Endothelial cell of umbilical vein (primary cell): ENCODE measurements around the gene C1orf174. TPM values are rescaled to one million over a fixed set of nuclear protein-coding genes. Genes with fewer than 3 reads are reported as not detected.

Experiments used
- BruUV-seq: library from RNA; stranded (reverse); fragments of 400-500 nt; replicated peaks from 2 replicates; lab custom pipeline; 2021; lab: Mats Ljungman, UMichigan
- CTCF ChIA-PET: fragments of 300-600, 350-600 bp; sonication (Branson Sonifier 250); formaldehyde crosslinking; loops from one replicate; lab custom pipeline; 2021; ENCODE audit warnings: antibody characterized with exemption, inconsistent platforms; lab: Charles Lee
- POLR2A ChIA-PET: fragments of 300-600, 350-600 bp; sonication (Branson Sonifier 250); formaldehyde crosslinking; loops from one replicate; lab custom pipeline; 2021; ENCODE audit warnings: antibody characterized with exemption, inconsistent platforms; lab: Charles Lee
- DNase-seq: peaks from one replicate; pipeline ENCODE4 v3.0.0-alpha.2; 2011; ENCODE audit warnings: low read depth, low spot score
- FAIRE-seq: peaks from 2 replicates; lab custom pipeline; 2011; peaks lifted over from hg19 to GRCh38; lab: Jason Lieb, UNC
- H2AFZ ChIP-seq: 2 replicates; pipeline ENCODE4 v1.6.0; 2012; ENCODE audit warnings: low read depth, low read length, control low read depth, inconsistent platforms
- H3K27ac ChIP-seq: 2 replicates; pipeline ENCODE4 v1.5.1; 2011; ENCODE audit warnings: low read depth, mild to moderate bottlenecking, control low read depth, low read length, moderate library complexity; ENCODE audit not compliant: insufficient read depth
- H3K27me3 ChIP-seq, 2 experiments: 2 replicates each; pipeline versions ENCODE4 v1.6.0 to v1.6.1; 2011; ENCODE audit warnings: low read length in 2 of 2, mixed read lengths in 1 of 2; ENCODE audit not compliant: control insufficient read depth in 2 of 2, insufficient read depth in 2 of 2
- H3K36me3 ChIP-seq, 2 experiments: 2 replicates in 1 of 2; 3 replicates in 1 of 2; pipeline ENCODE4 v1.5.1; 2011; ENCODE audit warnings: low read length in 2 of 2, mild to moderate bottlenecking in 1 of 2, moderate library complexity in 1 of 2; ENCODE audit not compliant: control insufficient read depth in 2 of 2, insufficient read depth in 2 of 2; ENCODE audit errors: extremely low read depth in 1 of 2
- H3K4me1 ChIP-seq: 3 replicates; pipeline ENCODE4 v1.5.1; 2011; ENCODE audit warnings: mild to moderate bottlenecking, low read length; ENCODE audit not compliant: control insufficient read depth, insufficient read depth; ENCODE audit errors: extremely low read depth
- H3K4me2 ChIP-seq: 2 replicates; pipeline ENCODE4 v1.6.1; 2011; ENCODE audit warnings: low read length, control low read depth, mixed read lengths; ENCODE audit not compliant: insufficient read depth
- H3K4me3 ChIP-seq, 3 experiments: fragments of 200-600 bp in 1 of 3; sonication (generic), shearing (Covaris generic) in 1 of 3; replicated peaks in 1 of 3; 2 replicates each; pipeline ENCODE4 v1.5.1; 2011 to 2016; ENCODE audit warnings: control low read depth in 3 of 3, low read length in 3 of 3, mild to moderate bottlenecking in 2 of 3, inconsistent platforms in 1 of 3, low read depth in 1 of 3, moderate library complexity in 1 of 3; ENCODE audit not compliant: insufficient read depth in 1 of 3
- H3K79me2 ChIP-seq: 2 replicates; pipeline ENCODE4 v1.6.0; 2012; ENCODE audit warnings: low read length, inconsistent platforms; ENCODE audit not compliant: control insufficient read depth, insufficient read depth
- H3K9ac ChIP-seq: replicated peaks from 2 replicates; pipeline ENCODE3; 2011; ENCODE audit warnings: low read length, control low read depth; ENCODE audit not compliant: insufficient read depth; ENCODE audit errors: extremely low read depth
- H3K9me1 ChIP-seq: replicated peaks from 3 replicates; pipeline ENCODE4 v1.6.0; 2011; ENCODE audit warnings: mild to moderate bottlenecking, low read length; ENCODE audit not compliant: control insufficient read depth, insufficient read depth; ENCODE audit errors: extremely low read depth
- H3K9me3 ChIP-seq: replicated peaks from 2 replicates; pipeline ENCODE4 v1.5.1; 2012; ENCODE audit warnings: low read length, inconsistent platforms; ENCODE audit not compliant: control insufficient read depth, insufficient read depth
- H4K20me1 ChIP-seq: replicated peaks from 2 replicates; pipeline ENCODE3; 2011; ENCODE audit warnings: mild to moderate bottlenecking, low read length; ENCODE audit not compliant: control insufficient read depth, insufficient read depth; ENCODE audit errors: extremely low read depth
- CTCF ChIP-seq, 2 donors: IDR thresholded peaks; 1 replicate in 1 of 2; 2 replicates in 1 of 2; pipeline ENCODE4 v1.5.1; 2011; ENCODE audit warnings: low read length in 2 of 2, mild to moderate bottlenecking in 2 of 2, moderate library complexity in 2 of 2, control low read depth in 1 of 2, inconsistent platforms in 1 of 2, low read depth in 1 of 2; ENCODE audit not compliant: insufficient read depth in 1 of 2; ENCODE audit errors: extremely low read depth in 1 of 2
- EZH2 ChIP-seq: IDR thresholded peaks from 2 replicates; pipeline ENCODE4 v1.6.1; 2012; ENCODE audit warnings: borderline replicate concordance, low read depth, mild to moderate bottlenecking, moderate library complexity, low read length, inconsistent platforms; ENCODE audit not compliant: severe bottlenecking
- FOS ChIP-seq: IDR thresholded peaks from 2 replicates; pipeline ENCODE4 v1.6.1; 2011; ENCODE audit warnings: mild to moderate bottlenecking, low read length, moderate library complexity, borderline replicate concordance; ENCODE audit not compliant: insufficient read depth
- GATA2 ChIP-seq: IDR thresholded peaks from 2 replicates; pipeline ENCODE4 v1.7.0; 2011; ENCODE audit warnings: low read depth, mild to moderate bottlenecking, moderate library complexity, mixed read lengths, low read length; ENCODE audit not compliant: insufficient read length, insufficient read depth
- JUN ChIP-seq: IDR thresholded peaks from 2 replicates; pipeline ENCODE4 v1.6.1; 2011; ENCODE audit warnings: borderline replicate concordance, low read depth; ENCODE audit not compliant: insufficient read length, insufficient read depth
- MAX ChIP-seq: IDR thresholded peaks from 2 replicates; pipeline ENCODE4 v1.6.1; 2011; ENCODE audit not compliant: insufficient read depth, insufficient read length
- MYC ChIP-seq: IDR thresholded peaks from one replicate; pipeline ENCODE4 v1.6.1; 2011; ENCODE audit warnings: mild to moderate bottlenecking, low read depth, low read length
- POLR2A ChIP-seq: IDR thresholded peaks from 2 replicates; pipeline ENCODE4 v1.6.1; 2012; ENCODE audit warnings: low read depth, mild to moderate bottlenecking, control low read depth, low read length
- POLR2AphosphoS5 ChIP-seq: IDR thresholded peaks from 2 replicates; pipeline ENCODE4 v1.6.1; 2012; ENCODE audit warnings: low read depth, mild to moderate bottlenecking, control low read depth, low read length, moderate library complexity; ENCODE audit not compliant: insufficient read depth
- dilution Hi-C: fragments of 300-500 bp; cut with MboI; formaldehyde crosslinking; loops from one replicate; pipeline ENCODE4 v1.15.0; 2019; ENCODE audit warnings: low sequenced_read_pairs; ENCODE audit not compliant: extremely low pct_ligation_motif_present
- intact Hi-C: fragments of 100-400 bp; cut with micrococcal nuclease; formaldehyde crosslinking; loops from one replicate; pipeline ENCODE4 v1.10.0; 2022
- polyA plus RNA-seq, 4 experiments: library from polyadenylated mRNA; depleted of rRNA in 3 of 4; stranded (reverse) in 3 of 4; unstranded in 1 of 4; fragments of >200 nt; gene quantifications; 2 replicates each; pipeline versions ENCODE4 v1.2.1 to v1.2.3, GENCODE V29; 2011 to 2012; ENCODE audit warnings: missing spikeins in 1 of 4
- total RNA-seq: library from RNA; stranded (reverse); gene quantifications from 2 replicates; pipeline ENCODE4 v1.2.3, GENCODE V29; 2021

The C1orf174 gene
- total and polyA plus RNA-seq, 2 donors (not counting 3 experiments of a cell fraction or from before 2014, with no cell fraction given) = 28.0 to 31.7 TPM

- FAIRE-seq (no peak), DNase-seq (no peak)
- ChIA-PET CTCF (interaction anchor here (1.0 kb wide), 1 partner anchor 10 kb away, joined by 3 read pairs; no protein-coding TSS in a partner anchor), POLR2A (no interaction called here)
- Histone ChIP-seq H3K27ac (no peak overlapping the region), H3K4me1 (no peaks in the 10 kb centered on the region), H3K9me3 (no peaks in the 10 kb centered on the region), H3K4me2 (no peak overlapping the region), H3K79me2 (peaks cover 23% of the 10 kb centered on the region), H3K9me1 (no peaks in the 10 kb centered on the region), H3K9ac (no peak overlapping the region), H3K36me3 (peaks cover 6 to 26% of the 10 kb centered on the region in 2 experiments), H2AFZ (no peak overlapping the region), H3K4me3 (no peak overlapping the region), H3K27me3 (no peaks in the 10 kb centered on the region), H4K20me1 (no peaks in the 10 kb centered on the region)
- no TSS peak for BruUV-seq
- intact Hi-C loops (no loop called here), dilution Hi-C loops (no loop called here)
- TF ChIP-seq FOS = no peak
- TF ChIP-seq GATA2 = no peak
These were observed 9.4 kb downstream of the C1orf174 start for GRCh38 chr1:3890389-3891328.

- H2AFZ ChIP-seq = no peak overlapping the region
- FAIRE-seq (no peak), DNase-seq (no peak)
- intact Hi-C loops = no loop called here
- H3K9me3 ChIP-seq = no peaks in the 10 kb centered on the region
- no peak overlapping the region for H3K9ac ChIP-seq
- peaks cover 6 to 26% of the 10 kb centered on the region in 2 experiments for H3K36me3 ChIP-seq
- no peaks in the 10 kb centered on the region for H3K27me3 ChIP-seq
- TF ChIP-seq GATA2 = no peak
- no peak for TF ChIP-seq POLR2A
- TF ChIP-seq POLR2AphosphoS5 = no peak
- TF ChIP-seq CTCF (IDR thresholded peaks at IDR 0.05; ENCODE audit: extremely low read depth in 1 of 2, insufficient read depth in 1 of 2, low read depth in 1 of 2, low read length in 2 of 2) = no peak
- no peak for TF ChIP-seq FOS
- no peak for TF ChIP-seq EZH2
- TF ChIP-seq JUN = no peak
- TF ChIP-seq MYC = no peak
- TF ChIP-seq MAX = no peak
- H3K4me2 ChIP-seq = no peak overlapping the region
- no peak overlapping the region for H3K27ac ChIP-seq
- POLR2A ChIA-PET = no interaction called here
- H3K79me2 ChIP-seq = peaks cover 16% of the 10 kb centered on the region
- no peaks in the 10 kb centered on the region for H4K20me1 ChIP-seq
- no peak overlapping the region for H3K4me3 ChIP-seq
- dilution Hi-C loops = no loop called here
- no peaks in the 10 kb centered on the region for H3K9me1 ChIP-seq
- CTCF ChIA-PET = no interaction called here
- no TSS peak for BruUV-seq
- H3K4me1 ChIP-seq = no peaks in the 10 kb centered on the region
These were observed 10.1 kb downstream of the C1orf174 start for GRCh38 chr1:3889936-3890335.
